ENCODE results near the gene SLC29A2. TPM values are rescaled to one million over a fixed set of nuclear protein-coding genes. Genes with fewer than 3 reads are reported as not detected.
"Not testable (repeated sequence)": the region's sequence is repeated elsewhere in the genome, so short reads cannot be mapped to it uniquely, and the experiment has no call there.

The SLC29A2 gene
- total and polyA plus RNA-seq, 12 donors: 7.8 to 50.6 (median 9.8) TPM

DNA sequence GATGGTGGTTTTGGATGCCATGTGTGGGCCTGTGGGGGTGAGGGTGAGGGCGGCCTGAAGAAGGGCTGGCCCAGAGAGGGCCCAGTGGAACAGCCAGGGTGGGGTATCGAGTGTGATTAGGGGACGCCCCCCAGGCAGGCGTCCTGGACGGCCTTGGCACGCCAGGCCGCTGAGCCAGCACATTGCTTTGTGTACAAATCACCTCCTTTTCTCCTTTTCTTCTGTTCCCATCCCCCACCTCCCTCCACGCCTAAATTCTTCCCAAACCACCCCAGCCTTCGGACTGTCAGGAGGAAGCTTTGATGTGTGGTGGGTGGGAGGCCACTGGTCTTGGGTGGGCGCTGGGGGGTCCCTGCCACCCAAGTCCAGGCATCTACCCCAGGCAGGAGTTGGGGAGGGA, 46.9 kb downstream of the SLC29A2 start:
- H3K4me1 ChIP-seq: peaks cover 21 to 50% (median 32%) of the 10 kb centered on the region in 9 donors

GRCh38 chr11:66323684-66324083, 47.9 kb downstream of the SLC29A2 start:
- Histone ChIP-seq H3K36me3 (no peaks in the 10 kb centered on the region), H3K4me3 (no peak overlapping the region), H3K4me1 (peaks cover 19 to 49% (median 32%) of the 10 kb centered on the region in 9 donors), H3K27ac (no peak overlapping the region), H3K27me3 (no peaks in the 10 kb centered on the region), H3K9me3 (no peaks in the 10 kb centered on the region)
- ATAC-seq (no peak), DNase-seq (no peak)
- TF ChIP-seq, protein P1, sequence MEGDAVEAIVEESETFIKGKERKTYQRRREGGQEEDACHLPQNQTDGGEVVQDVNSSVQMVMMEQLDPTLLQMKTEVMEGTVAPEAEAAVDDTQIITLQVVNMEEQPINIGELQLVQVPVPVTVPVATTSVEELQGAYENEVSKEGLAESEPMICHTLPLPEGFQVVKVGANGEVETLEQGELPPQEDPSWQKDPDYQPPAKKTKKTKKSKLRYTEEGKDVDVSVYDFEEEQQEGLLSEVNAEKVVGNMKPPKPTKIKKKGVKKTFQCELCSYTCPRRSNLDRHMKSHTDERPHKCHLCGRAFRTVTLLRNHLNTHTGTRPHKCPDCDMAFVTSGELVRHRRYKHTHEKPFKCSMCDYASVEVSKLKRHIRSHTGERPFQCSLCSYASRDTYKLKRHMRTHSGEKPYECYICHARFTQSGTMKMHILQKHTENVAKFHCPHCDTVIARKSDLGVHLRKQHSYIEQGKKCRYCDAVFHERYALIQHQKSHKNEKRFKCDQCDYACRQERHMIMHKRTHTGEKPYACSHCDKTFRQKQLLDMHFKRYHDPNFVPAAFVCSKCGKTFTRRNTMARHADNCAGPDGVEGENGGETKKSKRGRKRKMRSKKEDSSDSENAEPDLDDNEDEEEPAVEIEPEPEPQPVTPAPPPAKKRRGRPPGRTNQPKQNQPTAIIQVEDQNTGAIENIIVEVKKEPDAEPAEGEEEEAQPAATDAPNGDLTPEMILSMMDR (IDR thresholded peaks at IDR 0.05): no peak
- intact Hi-C loops (cut with DNase I): no loop called here
- 100% methylated on average over 1 of the region's 1 CpG for WGBS, 2 donors

More for the DNA sequence above, 46.9 kb downstream of the SLC29A2 start:
- Histone ChIP-seq H3K27me3 (no peaks in the 10 kb centered on the region), H3K9me3 (no peaks in the 10 kb centered on the region), H3K36me3 (no peaks in the 10 kb centered on the region), H3K4me3 (no peak overlapping the region), H3K27ac (peak overlapping the region in 1 of 10 donors; percentile 8)
- ATAC-seq: no peak
- 80 to 86% methylated on average over 10 of the region's 10 CpGs for WGBS, 2 donors
- no peak for DNase-seq
- intact Hi-C loops (cut with DNase I): loop anchor here in 1 of 10 donors (5.0 kb wide), 1 partner anchor 102 kb away; no protein-coding TSS in a partner anchor
- TF ChIP-seq, protein P1 (IDR thresholded peaks at IDR 0.05): no peak

- intact Hi-C loops (cut with DNase I): no loop called here
- Histone ChIP-seq H3K36me3 (no peaks in the 10 kb centered on the region), H3K4me3 (no peak overlapping the region), H3K27me3 (no peaks in the 10 kb centered on the region), H3K4me1 (peaks cover 16 to 49% (median 29%) of the 10 kb centered on the region in 9 donors), H3K9me3 (no peaks in the 10 kb centered on the region), H3K27ac (peak overlapping the region in 4 of 10 donors; percentile 22 to 58 (median 36))
- TF ChIP-seq, protein P1 (IDR thresholded peaks at IDR 0.05): no peak
- ATAC-seq (peak in 7 of 8 donors; percentile 20 to 66 (median 41)), DNase-seq (peak in 1 of 2 donors; percentile 74)
- 71 to 75% methylated on average over 11 of the region's 11 CpGs for WGBS, 2 donors
Observed at GRCh38 chr11:66322732-66323427, 48.7 kb downstream of the SLC29A2 start.

DNA sequence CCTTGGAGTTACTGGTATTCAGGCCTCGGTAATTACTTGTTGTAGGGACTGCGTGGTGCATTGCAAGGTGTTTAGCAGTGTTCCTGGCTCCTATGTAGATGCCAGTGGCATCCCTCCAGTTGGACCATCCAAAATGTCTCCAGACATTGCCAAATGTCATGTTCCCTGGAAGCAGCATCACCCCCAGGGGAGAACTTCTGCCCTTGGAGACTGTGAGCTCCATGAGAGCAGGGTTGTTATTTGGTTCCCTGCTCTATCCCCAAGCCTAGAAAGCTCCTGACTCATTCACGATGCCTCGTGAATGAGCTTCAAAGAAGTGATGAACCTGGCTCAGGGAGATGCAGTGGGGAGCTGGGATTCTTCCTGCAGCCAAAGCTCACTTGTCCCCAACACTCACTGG, 50.0 kb downstream of the SLC29A2 start:
- Histone ChIP-seq H3K27ac (peak overlapping the region in 1 of 10 donors; percentile 58), H3K27me3 (peaks cover 0 to 3% (median 0%) of the 10 kb centered on the region in 7 donors), H3K4me1 (peaks cover 18 to 48% (median 29%) of the 10 kb centered on the region in 9 donors), H3K36me3 (no peaks in the 10 kb centered on the region), H3K4me3 (no peak overlapping the region), H3K9me3 (no peaks in the 10 kb centered on the region)
- ATAC-seq (no peak), DNase-seq (no peak)
- TF ChIP-seq, protein P1 (IDR thresholded peaks at IDR 0.05): no peak
- 86 to 89% methylated on average over 4 of the region's 4 CpGs for WGBS, 2 donors
- intact Hi-C loops (cut with DNase I): no loop called here

DNA sequence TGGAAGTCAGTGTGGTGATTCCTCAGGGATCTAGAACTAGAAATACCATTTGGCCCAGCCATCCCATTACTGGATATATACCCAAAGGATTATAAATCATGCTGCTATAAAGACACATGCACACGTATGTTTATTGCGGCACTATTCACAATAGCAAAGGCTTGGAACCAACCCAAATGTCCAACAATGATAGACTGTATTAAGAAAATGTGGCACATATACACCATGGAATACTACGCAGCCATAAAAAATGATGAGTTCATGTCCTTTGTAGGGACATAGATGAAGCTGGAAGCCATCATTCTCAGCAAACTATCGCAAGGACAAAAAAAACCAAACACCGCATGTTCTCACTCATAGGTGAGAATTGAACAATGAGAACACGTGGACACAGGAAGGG, 50.8 kb downstream of the SLC29A2 start:
- H3K4me3 ChIP-seq; H3K9me3 ChIP-seq; H3K36me3 ChIP-seq; DNase-seq; H3K27me3 ChIP-seq; H3K27ac ChIP-seq; intact Hi-C loops (cut with DNase I); ATAC-seq: not testable (repeated sequence)
- H3K4me1 ChIP-seq: peaks cover 15 to 48% (median 27%) of the 10 kb centered on the region in 9 donors
- WGBS, 2 donors: 84 to 87% methylated on average over 6 of the region's 6 CpGs

DNA sequence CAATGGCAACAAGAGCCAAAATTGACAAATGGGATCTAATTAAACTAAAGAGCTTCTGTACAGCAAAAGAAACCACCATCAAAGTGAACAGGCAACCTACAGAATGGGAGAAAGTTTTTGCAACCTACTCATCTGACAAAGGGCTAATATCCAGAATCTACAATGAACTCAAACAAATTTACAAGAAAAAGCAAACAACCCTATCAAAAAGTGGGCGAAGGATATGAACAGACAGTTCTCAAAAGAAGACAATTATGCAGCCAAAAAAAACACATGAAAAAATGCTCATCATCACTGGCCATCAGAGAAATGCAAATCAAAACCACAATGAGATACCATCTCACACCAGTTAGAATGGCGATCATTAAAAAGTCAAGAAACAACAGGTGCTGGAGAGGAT, 51.3 kb downstream of the SLC29A2 start:
- H3K4me3 ChIP-seq; H3K9me3 ChIP-seq; intact Hi-C loops (cut with DNase I); DNase-seq; H3K27me3 ChIP-seq; H3K27ac ChIP-seq; ATAC-seq; H3K36me3 ChIP-seq: not testable (repeated sequence)
- H3K4me1 ChIP-seq: peaks cover 13 to 47% (median 27%) of the 10 kb centered on the region in 9 donors
- 88 to 93% methylated on average over 1 of the region's 2 CpGs for WGBS, 2 donors
